GM12874 (cell line): ENCODE results near the gene SAP25.

Experiments used
- TF ChIP-seq, protein P1 (sequence below): IDR thresholded peaks from 2 replicates; pipeline ENCODE4 v1.5.1; 2011; ENCODE audit warnings: low read depth, mild to moderate bottlenecking, control low read depth, low read length, moderate library complexity; ENCODE audit not compliant: insufficient read depth

Gene SAP25

DNA sequence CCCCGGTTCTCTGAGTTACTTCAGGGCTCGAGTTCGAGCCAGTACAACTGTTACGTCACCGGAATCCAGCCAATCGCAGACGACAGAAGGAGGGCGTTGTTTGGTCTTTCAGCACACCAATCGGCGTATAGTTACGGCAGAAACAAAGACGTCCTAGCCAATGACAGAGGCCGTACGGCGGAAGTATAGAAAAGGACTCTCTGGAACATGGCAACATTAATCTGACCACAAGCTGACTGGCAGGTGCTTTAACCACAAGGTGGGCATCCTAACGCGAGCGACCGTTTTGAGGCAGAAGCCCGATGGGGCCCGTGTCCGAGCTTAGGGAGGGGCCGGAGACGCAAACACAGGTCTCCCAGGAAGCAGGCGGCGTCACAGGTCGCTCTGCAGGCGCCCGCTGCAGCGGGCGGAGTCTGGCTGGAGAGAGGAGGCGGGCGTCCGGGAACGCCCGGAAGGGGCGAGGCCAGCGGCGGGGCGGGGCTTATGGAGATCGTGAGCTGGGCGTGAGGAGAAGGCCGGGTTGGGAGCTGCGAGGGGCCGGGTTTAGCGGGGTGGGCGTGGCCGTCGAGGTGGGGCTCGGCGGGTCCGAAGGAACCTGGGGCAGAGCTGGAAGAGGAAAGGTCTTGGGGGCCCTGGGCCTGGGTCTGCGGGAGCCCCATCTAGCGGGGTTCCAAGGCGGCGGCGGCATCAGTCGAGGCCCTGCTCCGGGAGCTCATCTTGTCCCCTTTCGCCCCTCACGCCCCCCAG, 38.5 kb upstream of the SAP25 start, which contains the start of gene MOSPD3:
TSS of gene MOSPD3 (plus strand) at position 558 of the 747 bp plus-strand sequence. CDS start 252 bp downstream, outside the sequence.
- TF ChIP-seq, protein P1, sequence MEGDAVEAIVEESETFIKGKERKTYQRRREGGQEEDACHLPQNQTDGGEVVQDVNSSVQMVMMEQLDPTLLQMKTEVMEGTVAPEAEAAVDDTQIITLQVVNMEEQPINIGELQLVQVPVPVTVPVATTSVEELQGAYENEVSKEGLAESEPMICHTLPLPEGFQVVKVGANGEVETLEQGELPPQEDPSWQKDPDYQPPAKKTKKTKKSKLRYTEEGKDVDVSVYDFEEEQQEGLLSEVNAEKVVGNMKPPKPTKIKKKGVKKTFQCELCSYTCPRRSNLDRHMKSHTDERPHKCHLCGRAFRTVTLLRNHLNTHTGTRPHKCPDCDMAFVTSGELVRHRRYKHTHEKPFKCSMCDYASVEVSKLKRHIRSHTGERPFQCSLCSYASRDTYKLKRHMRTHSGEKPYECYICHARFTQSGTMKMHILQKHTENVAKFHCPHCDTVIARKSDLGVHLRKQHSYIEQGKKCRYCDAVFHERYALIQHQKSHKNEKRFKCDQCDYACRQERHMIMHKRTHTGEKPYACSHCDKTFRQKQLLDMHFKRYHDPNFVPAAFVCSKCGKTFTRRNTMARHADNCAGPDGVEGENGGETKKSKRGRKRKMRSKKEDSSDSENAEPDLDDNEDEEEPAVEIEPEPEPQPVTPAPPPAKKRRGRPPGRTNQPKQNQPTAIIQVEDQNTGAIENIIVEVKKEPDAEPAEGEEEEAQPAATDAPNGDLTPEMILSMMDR = 0 out of 2 replicates have a peak, but pooled peaks have one; percentile 0

DNA sequence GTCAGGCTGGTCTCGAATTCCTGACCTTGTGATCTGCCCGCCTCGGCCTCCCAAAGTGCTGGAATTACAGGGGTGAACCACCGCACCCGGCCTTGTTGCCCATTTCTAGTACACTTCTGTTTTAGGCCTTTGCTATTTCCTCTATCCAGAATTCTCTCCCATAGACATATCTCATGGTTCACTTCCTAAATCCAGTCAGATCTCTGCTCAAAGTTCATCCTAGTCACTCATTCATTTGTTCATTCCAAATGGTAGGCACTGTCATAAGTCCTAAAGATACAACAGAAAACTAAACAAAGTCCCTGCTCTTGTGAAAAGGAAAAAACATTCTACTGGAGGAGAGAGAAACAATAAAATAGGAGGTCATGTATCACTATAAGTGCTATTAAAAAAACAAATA, 36.3 kb upstream of the SAP25 start:
- TF ChIP-seq, protein P1 = no peak

DNA sequence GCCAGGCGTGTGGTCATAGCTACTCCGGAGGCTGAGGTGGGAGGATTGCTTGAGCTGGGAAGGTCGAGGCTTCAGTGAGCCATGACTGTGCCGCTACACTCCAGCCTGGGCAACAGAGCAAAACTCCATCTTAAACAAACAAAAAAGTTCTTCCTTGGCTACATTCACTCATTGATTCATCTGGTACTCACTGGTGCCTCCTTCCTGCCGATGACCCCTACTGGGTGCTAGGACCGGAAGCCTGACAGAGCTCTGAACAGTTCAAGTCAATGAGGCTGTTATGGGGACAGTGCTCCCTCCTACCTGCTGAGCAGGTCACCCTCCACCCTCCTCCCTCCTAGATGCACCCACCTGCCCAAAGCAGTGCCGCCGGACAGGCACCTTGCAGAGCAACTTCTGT, 33.4 kb upstream of the SAP25 start:
- TF ChIP-seq, protein P1 = no peak

DNA sequence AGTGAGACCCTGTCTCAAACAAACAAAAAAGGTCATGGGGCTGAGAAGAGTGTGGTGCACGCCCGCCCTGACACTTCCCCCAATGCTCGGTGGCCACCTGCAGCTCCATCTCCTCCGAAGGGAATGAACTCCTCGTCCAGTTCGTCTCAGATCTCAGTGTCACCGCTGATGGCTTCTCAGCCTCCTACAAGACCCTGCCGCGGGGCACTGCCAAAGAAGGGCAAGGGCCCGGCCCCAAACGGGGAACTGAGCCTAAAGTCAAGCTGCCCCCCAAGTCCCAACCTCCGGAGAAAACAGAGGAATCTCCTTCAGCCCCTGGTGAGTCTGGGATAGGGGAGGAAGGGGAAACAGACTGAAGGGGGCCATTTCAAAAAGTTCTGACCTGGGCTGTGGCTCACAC, 32.6 kb upstream of the SAP25 start:
- TF ChIP-seq, protein P1 = no peak

DNA sequence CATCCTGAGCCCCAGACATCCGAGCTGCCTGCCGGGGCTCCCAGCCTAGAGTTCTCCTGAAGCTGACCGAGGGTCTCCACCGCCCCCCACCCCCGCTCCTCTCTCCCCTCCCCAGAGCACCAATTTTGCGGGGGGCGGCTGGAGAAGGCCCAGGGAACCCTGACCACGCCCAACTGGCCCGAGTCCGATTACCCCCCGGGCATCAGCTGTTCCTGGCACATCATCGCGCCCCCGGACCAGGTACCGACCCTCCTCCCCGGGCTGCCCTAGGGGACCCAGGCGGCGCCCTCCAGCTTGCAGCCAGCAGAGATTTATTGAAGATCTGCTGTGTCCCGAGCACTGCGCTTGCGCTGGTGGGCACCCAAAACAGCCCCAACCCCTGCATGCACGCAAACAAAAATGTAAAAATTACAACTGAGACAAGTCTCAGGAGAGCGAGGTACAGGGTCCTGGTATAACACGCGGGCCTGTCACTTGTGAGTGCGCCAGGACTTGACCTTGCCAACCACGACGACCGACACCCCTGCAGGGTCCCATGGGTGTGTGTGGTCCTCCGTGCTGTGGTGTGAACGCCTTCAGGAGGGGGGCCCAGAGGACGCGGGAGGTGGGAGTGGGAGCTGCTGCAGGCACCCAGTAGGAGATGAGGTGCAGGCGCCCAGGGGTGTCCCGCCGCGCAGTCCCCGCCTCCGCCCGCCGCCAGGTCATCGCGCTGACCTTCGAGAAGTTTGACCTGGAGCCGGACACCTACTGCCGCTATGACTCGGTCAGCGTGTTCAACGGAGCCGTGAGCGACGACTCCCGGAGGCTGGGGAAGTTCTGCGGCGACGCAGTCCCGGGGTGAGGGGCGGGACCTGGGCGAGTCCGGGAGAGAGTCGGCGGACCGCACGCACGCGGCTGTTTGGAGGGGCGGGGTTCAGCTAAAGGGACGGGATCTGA, 31.5 kb upstream of the SAP25 start:
- TF ChIP-seq, protein P1 = no peak

DNA sequence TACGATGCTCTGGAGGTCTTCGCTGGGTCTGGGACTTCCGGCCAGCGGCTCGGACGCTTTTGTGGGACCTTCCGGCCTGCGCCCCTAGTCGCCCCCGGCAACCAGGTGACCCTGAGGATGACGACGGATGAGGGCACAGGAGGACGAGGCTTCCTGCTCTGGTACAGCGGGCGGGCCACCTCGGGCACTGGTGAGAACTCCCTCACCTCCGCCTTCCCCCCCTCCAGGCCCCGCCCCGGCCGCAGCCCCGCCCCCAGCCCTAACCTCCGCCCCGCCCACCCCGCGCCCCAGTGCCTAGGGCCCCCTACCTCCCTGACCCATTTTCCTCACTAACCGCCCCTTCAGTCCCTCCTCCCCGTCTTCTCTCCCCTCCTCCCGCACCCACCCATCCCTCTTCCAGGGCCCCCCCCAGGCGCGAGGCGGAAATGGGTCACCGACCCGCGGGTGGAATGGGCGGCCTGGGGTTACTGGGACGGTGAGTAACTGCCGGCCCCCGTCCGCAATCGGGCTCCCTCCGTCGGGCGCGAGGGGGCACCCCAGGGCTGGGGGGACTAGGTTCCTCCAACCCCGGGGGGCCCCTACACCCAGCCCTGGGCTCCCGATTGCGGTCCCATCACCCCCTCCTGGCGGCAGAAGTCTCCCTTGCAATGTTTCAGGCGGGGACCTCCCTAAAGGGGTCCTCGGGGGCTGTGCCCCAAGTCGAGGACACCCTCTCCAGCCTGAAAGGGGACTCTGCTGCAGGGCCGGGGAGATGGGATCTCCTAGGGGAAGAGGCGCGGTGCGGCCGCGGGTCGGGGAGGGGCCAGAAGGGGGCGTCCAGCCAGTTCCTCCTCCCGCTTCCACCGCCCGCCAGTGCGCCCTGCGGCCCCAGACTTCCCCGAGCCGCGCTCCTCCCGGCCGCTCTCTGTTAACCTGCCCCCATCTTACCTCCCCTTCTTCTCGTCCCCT, 30.6 kb upstream of the SAP25 start:
- TF ChIP-seq, protein P1 = peak; percentile 37
